NCI-H345 treated with DMSO at 0.1 percent for 48 hours (cell line): ENCODE results near the gene AHNAK.
"Not testable (repeated sequence)": the region's sequence is repeated elsewhere in the genome, so short reads cannot be mapped to it uniquely, and the experiment has no call there.

Experiments
- DNase-seq: peaks from one replicate; lab custom pipeline; 2025; ENCODE audit not compliant: unreplicated experiment; lab: John Stamatoyannopoulos, UW

AHNAK gene

DNA sequence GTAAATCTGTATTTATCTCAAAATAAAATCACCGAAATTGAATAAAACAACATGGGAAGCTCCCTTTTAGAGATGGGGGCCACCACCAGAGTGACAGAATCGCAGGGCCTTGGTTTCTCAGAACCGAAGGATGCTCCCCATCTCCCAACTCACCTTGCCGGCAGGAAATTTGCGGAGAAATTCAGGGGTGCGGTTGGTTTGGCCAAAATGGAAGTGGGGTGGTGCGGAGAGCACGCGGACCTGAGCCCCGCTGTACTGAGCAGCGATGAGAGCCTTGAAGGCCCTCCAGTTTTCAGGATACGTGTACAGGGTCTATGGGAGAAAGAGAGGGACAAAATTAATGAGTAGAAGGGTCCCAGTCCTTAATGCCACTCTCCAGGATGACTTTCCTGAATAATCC lies 25.8 kb upstream of the AHNAK start:
- DNase-seq, result no peak

DNA sequence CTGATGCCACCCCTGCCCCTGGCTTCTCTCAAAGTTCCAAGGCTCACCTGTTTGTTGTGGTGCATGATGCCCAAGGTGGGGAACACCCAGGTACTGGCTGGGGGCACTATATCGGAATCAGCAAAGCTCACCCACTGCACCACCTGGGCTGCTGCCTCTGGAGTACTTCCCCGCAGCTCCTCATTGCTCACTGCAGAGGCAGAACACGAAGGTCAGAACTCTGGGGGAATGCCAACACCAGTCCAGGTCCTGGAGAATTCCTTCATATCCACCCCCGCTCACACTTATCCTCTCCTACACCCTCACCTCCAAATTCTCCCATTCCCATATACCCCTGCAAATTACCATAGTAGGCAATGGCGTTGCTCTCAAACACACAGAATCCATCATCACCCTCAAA lies 24.9 kb upstream of the AHNAK start:
- DNase-seq, result not testable (repeated sequence)

DNA sequence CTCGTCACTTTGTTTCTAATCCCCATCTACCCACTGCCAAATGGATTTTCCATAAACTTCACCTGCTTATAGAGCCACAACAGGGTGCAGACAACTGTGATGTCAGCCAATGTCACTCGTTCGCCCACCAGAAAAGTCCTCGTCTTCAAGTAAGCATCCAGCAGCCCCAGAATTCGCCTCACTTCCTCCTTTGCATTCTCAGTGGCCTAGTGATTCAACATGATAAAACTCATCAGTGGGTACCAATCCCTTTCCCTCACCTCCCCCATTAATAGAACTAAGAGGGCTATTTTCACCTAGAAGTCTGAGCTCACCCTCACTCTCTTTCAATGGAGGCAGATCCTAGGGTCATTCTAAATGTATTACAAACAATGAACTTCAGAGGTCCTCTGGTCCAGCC lies 24.3 kb upstream of the AHNAK start:
- DNase-seq, result not testable (repeated sequence)

DNA sequence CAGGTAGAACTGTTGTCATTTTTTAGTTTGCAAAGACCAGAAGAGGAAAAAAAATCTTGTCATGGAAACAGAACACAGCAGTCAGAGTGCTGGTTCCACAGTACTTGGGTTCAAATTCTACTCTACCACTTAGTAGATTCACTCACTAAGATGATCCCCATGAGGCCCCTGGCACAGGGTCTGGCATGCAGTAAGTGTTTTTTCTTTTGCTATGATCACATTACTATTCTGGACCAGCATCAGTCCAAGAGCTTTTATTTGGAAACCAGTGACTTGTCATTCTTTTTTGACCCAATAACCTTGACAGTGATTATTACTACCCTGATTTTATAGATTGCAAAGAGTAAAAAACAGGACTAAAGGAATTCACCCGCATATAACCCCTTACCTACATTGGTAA lies 23.0 kb upstream of the AHNAK start:
- no peak for DNase-seq

DNA sequence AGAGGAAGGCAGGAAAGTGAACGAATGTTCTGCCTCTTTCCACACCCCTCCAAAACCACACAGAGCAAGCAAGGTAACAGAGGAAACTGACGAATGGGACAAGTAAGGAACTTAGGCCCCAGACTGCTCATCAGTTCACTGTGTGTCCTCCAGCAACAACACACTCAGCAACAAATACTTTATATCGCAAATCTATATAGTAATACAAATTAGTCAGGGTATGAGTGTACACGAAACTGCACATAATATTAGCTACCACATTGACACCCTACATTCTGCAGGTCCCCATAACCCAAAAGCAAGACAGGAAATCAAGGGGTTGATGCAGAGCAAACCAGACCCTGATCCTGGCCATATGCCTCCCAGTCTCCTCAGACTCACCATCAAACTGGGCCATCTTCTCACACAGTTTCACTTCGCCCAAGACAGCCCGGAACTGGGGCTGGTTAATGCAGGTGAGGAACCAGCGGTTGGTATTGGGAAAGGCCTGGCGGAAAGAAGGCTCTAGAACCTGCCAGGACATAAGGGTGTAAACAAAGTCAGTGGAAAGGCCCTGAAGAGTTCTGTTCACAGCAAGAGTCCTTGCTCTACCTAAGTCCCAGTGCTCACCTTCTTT lies 20.5 kb upstream of the AHNAK start:
- no peak for DNase-seq

DNA sequence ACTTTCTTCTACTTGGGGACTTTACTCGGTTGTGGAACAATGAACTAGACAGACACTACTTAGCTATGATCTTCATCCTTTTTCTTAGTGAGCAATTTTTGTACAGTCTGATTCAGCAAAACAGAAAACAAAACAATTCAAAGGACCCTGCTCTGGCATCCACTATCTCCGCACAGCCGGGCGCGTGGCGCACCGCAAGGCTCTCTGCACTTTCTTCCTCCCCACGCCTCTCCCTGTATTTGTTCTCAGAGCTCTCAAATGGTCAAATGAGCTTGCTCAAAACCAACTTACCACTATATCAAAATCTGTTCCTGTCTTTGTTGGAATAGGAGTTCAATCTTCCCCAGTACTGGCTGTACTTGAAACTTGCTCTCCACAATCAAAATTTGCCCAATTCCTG lies 19.6 kb upstream of the AHNAK start:
- no peak for DNase-seq

DNA sequence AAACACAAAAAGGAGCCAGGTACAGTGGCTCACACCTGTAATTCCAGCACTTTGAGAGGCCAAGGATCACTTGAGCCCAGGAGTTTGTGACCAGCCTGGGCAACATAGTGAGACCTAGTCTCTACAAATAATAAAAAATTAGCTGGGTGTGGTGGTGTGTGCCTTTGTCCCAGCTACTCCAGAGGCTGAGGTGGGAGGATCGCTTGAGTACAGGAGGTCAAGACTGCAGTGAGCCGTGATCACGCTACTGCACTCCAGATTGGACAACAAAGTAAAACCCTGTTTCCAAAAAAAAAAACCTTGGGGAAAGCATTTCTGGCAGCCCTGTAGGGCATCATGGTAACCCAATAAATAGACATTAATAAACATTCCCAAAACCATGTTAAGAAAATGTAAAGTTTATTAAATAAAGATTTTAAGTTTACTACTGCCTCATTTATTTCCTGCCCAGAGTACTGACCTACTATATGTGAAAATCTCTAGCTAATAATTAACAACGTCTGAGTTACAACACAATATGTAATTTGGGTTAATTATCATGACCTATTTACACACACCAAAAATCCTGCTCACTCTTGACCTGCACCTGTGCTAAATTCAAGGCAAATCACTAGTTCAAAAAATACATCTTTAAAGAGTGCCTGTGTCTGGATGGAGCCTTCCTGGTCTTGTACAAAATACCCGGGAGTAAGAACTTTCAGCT lies 18.6 kb upstream of the AHNAK start:
- DNase-seq, result no peak

- not testable (repeated sequence) for DNase-seq
Measured at GRCh38 chr11:62561677-62562230, 15.1 kb upstream of the AHNAK start.

DNA sequence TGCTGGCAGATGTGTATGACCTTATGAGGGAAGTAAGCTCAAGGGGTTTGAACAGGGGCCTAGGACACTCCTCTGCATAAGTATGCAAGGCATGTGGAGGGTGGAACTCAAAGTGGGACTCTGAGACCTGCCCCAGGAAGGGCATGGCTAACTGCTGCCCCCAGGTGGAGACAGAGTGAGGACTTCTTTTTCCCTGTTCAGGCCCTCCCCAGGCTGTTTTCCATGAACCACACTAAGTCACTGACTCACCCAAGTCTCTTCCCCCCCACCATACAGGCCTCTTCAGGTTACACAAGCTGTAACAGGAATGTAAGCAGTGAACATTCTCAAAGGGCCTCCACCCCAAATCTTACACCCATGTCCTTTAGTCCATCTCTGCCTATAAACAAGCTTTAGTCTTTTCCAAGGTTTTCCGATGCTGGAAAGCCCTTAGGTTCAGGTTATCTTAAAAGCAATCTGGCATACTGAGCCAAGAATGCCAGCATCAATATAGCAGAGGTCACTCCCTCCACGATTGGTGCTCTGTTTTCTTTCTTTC lies 14.0 kb upstream of the AHNAK start:
- DNase-seq, result no peak

- DNase-seq, result not testable (repeated sequence)
Measured at GRCh38 chr11:62559626-62560025, 13.0 kb upstream of the AHNAK start.

DNA sequence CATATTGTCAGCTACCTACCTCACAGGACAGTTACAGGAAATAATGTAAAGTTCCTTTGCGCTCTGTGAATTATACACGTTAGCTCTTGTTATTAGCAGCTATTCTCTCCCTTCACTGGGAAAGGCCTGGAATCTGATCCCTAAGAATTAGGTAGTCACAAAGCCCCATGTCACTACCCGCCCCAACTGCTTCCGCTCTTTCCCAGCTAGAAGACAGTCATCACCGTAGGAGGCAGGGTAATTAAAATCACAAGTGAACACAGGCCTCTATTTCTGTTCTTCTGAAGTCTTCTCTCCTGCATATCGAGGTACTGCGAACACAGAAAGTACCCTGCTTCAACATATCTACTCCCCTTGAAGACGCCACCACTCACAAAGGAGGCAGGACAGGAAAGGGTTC lies 12.6 kb upstream of the AHNAK start:
- DNase-seq, result no peak

DNA sequence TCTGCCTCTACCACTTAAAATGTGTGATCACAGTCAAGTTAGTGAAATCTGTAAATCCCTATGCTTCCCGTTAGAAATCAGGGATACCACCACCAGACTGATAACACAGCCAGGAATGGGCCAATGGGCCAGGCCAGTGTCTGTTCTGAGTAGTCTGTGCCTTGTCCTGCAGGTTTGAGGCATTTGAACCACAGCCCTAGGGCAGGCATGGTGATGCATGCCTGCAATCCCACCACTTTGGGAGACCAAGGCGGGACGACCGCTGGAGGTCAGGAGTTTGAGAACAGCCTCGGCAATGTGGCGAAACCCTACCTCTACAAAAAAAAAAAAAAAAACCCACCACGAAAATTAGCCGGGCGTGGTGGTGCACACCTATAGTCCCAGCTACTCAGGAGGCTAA lies 12.1 kb upstream of the AHNAK start:
- DNase-seq, result no peak

- no peak for DNase-seq
Measured at GRCh38 chr11:62556875-62557631, 10.4 kb upstream of the AHNAK start.

DNA sequence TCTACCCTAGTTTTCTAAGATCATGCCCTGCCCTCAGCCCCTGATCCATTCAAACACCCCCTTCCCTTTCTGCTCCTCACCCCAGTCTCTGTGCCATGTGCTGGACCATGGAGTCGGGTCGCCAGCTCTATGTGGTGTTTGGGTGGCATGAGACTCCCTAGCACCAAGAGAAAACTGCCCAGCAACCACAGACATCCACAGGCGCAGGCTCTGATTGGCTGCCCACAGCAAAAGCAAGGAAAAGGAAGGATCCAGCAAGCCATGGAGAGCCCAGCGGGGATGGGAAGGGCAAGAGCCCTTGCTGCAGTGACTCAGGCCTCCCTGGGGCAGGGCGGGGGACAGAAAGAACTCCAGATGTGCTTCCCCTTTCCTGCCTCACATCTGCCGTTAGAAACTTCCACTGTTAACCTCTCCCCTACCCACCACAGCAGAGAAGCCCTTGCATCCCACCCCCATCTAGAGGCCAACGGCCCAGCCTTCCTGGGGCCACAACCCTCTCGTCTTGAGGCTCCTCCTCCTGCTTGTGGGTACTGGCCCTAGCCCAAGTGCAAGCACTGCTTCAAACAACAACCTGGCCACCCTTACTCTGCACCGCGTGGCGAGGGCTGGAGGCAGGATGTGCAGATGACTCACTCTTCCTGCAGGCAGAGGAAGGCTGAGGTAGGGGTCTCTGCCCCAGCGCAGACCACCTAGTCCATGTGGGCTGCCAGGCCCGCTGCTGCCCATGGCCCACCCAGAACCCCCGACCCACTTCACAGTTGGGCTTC lies 9.7 kb upstream of the AHNAK start:
- no peak for DNase-seq

GRCh38 chr11:62555464-62556107 lies 9.0 kb upstream of the AHNAK start:
- DNase-seq, result no peak

GRCh38 chr11:62554387-62555167 lies 8.0 kb upstream of the AHNAK start:
- no peak for DNase-seq

DNA sequence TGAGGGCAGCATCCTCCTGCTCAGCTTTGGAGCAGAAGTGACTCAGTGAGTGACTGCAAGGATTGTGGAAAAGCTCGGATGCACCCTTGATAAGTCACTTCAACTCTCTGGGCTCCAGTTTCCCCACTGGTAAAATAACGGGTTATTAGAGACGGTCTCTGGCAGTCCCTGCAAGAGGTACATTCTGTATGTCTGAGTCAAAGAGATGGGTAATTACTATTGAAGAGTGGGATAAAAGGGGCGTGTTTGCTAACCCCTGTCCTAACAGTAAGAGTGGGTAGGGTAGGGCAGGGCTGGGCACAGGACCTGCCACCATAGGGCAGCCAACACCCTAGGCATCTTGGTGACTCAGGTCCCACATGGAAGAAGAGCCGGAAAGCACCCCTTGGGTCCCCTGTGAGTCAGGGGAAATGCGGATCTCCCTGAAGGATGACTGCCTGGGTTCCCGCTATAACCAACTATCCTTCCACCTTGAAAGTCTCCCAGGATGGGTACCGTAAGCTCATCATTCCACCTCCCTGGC lies 7.3 kb upstream of the AHNAK start:
- no peak for DNase-seq

GRCh38 chr11:62553080-62553838 lies 6.7 kb upstream of the AHNAK start:
- no peak for DNase-seq
